SW 1271 (cell line): Measurements from ENCODE around the gene OR52E5.

Experiments used
- DNase-seq, 2 experiments: peaks; one replicate each; lab custom pipeline; 2025; lab: John Stamatoyannopoulos, UW

The OR52E5 gene

GRCh38 chr11:5892908-5893307 lies at the start of gene OR52E5:
Gene OR52E5, plus strand, starts transcription at chr11:5893208. Its CDS starts 7,569 bp downstream, at chr11:5900777.
- no peak for DNase-seq

- DNase-seq = no peak
Measured at GRCh38 chr11:5846701-5847100, 46.3 kb upstream of the OR52E5 start.

- no peak for DNase-seq
Measured at GRCh38 chr11:5847711-5848110, 45.3 kb upstream of the OR52E5 start.

GRCh38 chr11:5851002-5851401 lies 42.0 kb upstream of the OR52E5 start:
- no peak for DNase-seq

GRCh38 chr11:5857590-5857989 lies 35.4 kb upstream of the OR52E5 start, which contains the start of gene OR52E8:
Gene OR52E8, minus strand, starts transcription at chr11:5857690. Its CDS starts 0 bp downstream, at chr11:5857690.
- DNase-seq = no peak

- DNase-seq = no peak
Measured at GRCh38 chr11:5865826-5866225, 27.2 kb upstream of the OR52E5 start.

- DNase-seq = no peak
Measured at GRCh38 chr11:5878564-5878963, 14.4 kb upstream of the OR52E5 start.

- no peak for DNase-seq
Measured at GRCh38 chr11:5880329-5880728, 12.7 kb upstream of the OR52E5 start, which contains the start of gene OR52E4. Gene OR52E4, plus strand, starts transcription at chr11:5880629. Its CDS starts 3,664 bp downstream, at chr11:5884293.

- DNase-seq = no peak
Measured at GRCh38 chr11:5881756-5882155, 11.3 kb upstream of the OR52E5 start.

- no peak for DNase-seq
Measured at GRCh38 chr11:5887172-5887571, 5.8 kb upstream of the OR52E5 start.

GRCh38 chr11:5887661-5888060 lies 5.3 kb upstream of the OR52E5 start:
- DNase-seq = no peak

- peak in 1 of 2 experiments; percentile 25 for DNase-seq
Measured at GRCh38 chr11:5891216-5891800, 1.7 kb upstream of the OR52E5 start.

GRCh38 chr11:5899534-5899933 lies 6.5 kb downstream of the OR52E5 start:
- no peak for DNase-seq

- no peak for DNase-seq
Measured at GRCh38 chr11:5910540-5910939, 17.5 kb downstream of the OR52E5 start.

- DNase-seq = no peak
Measured at GRCh38 chr11:5922749-5923426, 29.9 kb downstream of the OR52E5 start.

GRCh38 chr11:5923427-5923776 lies 30.4 kb downstream of the OR52E5 start:
- no peak for DNase-seq

GRCh38 chr11:5923794-5924193 lies 30.8 kb downstream of the OR52E5 start:
- DNase-seq = no peak

- no peak for DNase-seq
Measured at GRCh38 chr11:5928271-5928670, 35.3 kb downstream of the OR52E5 start.

- DNase-seq = no peak
Measured at GRCh38 chr11:5928811-5929210, 35.8 kb downstream of the OR52E5 start.

- no peak for DNase-seq
Measured at GRCh38 chr11:5929571-5930368, 36.8 kb downstream of the OR52E5 start.

- DNase-seq = no peak
Measured at GRCh38 chr11:5930614-5931013, 37.6 kb downstream of the OR52E5 start.

GRCh38 chr11:5931061-5931460 lies 38.1 kb downstream of the OR52E5 start:
- no peak for DNase-seq

- no peak for DNase-seq
Measured at GRCh38 chr11:5932671-5933070, 39.7 kb downstream of the OR52E5 start.
